Activated T-cell treated with anti-CD3 and anti-CD28 coated beads, Interleukin-2, amount 50 U/mL, for 4 hours (primary cell): ENCODE results near the gene GNA12. TPM values are rescaled to one million over a fixed set of nuclear protein-coding genes. Genes with fewer than 3 reads are reported as not detected.
"Not testable (repeated sequence)": the region's sequence is repeated elsewhere in the genome, so short reads cannot be mapped to it uniquely, and the experiment has no call there.

ENCODE experiments used
- ATAC-seq, 2 donors: fragments of 200-7000 bp; cut with Tn5 transposase; one replicate each; pipeline ENCODE4 v1.10.0; 2021
- DNase-seq: peaks from one replicate; pipeline ENCODE4 v3.0.0-alpha.2; 2020
- H3K27me3 Mint-ChIP-seq: one replicate; pipeline ENCODE4 v1.8.0; 2021; ENCODE audit warnings: low read depth, mixed read lengths
- H3K36me3 Mint-ChIP-seq: one replicate; pipeline ENCODE4 v1.8.0; 2022; ENCODE audit warnings: mixed read lengths; ENCODE audit not compliant: insufficient read depth
- H3K4me1 Mint-ChIP-seq: one replicate; pipeline ENCODE4 v1.8.0; 2021; ENCODE audit warnings: low read depth, mixed read lengths
- H3K4me3 Mint-ChIP-seq: one replicate; pipeline ENCODE4 v1.8.0; 2021; ENCODE audit warnings: mild to moderate bottlenecking, moderate library complexity, mixed read lengths
- H3K9me3 Mint-ChIP-seq: one replicate; pipeline ENCODE4 v1.8.0; 2021; ENCODE audit warnings: mixed read lengths
- total RNA-seq, 3 donors: library from RNA; stranded (reverse); gene quantifications; one replicate each; pipeline ENCODE4 v1.2.1, GENCODE V29; 2021

Gene GNA12
- total RNA-seq, 3 donors from 2014 or later, result 23.7 to 25.7 (median 25.0) TPM

GRCh38 chr7:2729893-2730716, 114.0 kb downstream of the GNA12 start:
- Mint-ChIP-seq H3K4me1 (peaks cover 7% of the 10 kb centered on the region), H3K27me3 (no peaks in the 10 kb centered on the region), H3K36me3 (peaks cover 33% of the 10 kb centered on the region), H3K9me3 (no peaks in the 10 kb centered on the region), H3K4me3 (no peak overlapping the region)
- ATAC-seq (no peak), DNase-seq (no peak)

- Mint-ChIP-seq H3K9me3 (no peaks in the 10 kb centered on the region), H3K36me3 (peaks cover 33% of the 10 kb centered on the region)
- no peak for DNase-seq
Measured at GRCh38 chr7:2729031-2729892, 114.8 kb downstream of the GNA12 start.

GRCh38 chr7:2728316-2729030, 115.6 kb downstream of the GNA12 start:
- H3K9me3 Mint-ChIP-seq, result no peaks in the 10 kb centered on the region
- peaks cover 3% of the 10 kb centered on the region for H3K4me1 Mint-ChIP-seq
- peaks cover 33% of the 10 kb centered on the region for H3K36me3 Mint-ChIP-seq
- DNase-seq, result no peak
- no peak overlapping the region for H3K4me3 Mint-ChIP-seq
- ATAC-seq, result no peak
- no peaks in the 10 kb centered on the region for H3K27me3 Mint-ChIP-seq

More at GRCh38 chr7:2729031-2729892, 114.8 kb downstream of the GNA12 start:
- no peak for ATAC-seq
- no peaks in the 10 kb centered on the region for H3K27me3 Mint-ChIP-seq
- H3K4me3 Mint-ChIP-seq, result no peak overlapping the region
- H3K4me1 Mint-ChIP-seq, result peaks cover 4% of the 10 kb centered on the region

GRCh38 chr7:2727206-2727605, 116.9 kb downstream of the GNA12 start:
- H3K4me3 Mint-ChIP-seq, H3K27me3 Mint-ChIP-seq, ATAC-seq, DNase-seq, H3K9me3 Mint-ChIP-seq, H3K4me1 Mint-ChIP-seq: not testable (repeated sequence)
- H3K36me3 Mint-ChIP-seq, result peaks cover 30% of the 10 kb centered on the region

GRCh38 chr7:2726316-2727018, 117.6 kb downstream of the GNA12 start:
- Mint-ChIP-seq H3K36me3 (peaks cover 25% of the 10 kb centered on the region), H3K4me3 (no peak overlapping the region), H3K27me3 (no peaks in the 10 kb centered on the region), H3K9me3 (no peaks in the 10 kb centered on the region), H3K4me1 (no peaks in the 10 kb centered on the region)
- DNase-seq (no peak), ATAC-seq (no peak)

- Mint-ChIP-seq H3K27me3 (no peaks in the 10 kb centered on the region), H3K4me1 (peaks cover 6% of the 10 kb centered on the region), H3K4me3 (no peak overlapping the region), H3K36me3 (peaks cover 18% of the 10 kb centered on the region), H3K9me3 (no peaks in the 10 kb centered on the region)
- DNase-seq (no peak), ATAC-seq (no peak)
Measured at GRCh38 chr7:2725178-2726105, 118.7 kb downstream of the GNA12 start.

GRCh38 chr7:2724453-2725177, 119.5 kb downstream of the GNA12 start:
- no peaks in the 10 kb centered on the region for H3K27me3 Mint-ChIP-seq
- no peak overlapping the region for H3K4me3 Mint-ChIP-seq
- peaks cover 12% of the 10 kb centered on the region for H3K36me3 Mint-ChIP-seq
- peaks cover 12% of the 10 kb centered on the region for H3K4me1 Mint-ChIP-seq
- no peak for ATAC-seq
- no peak for DNase-seq
- H3K9me3 Mint-ChIP-seq, result no peaks in the 10 kb centered on the region

GRCh38 chr7:2724036-2724435, 120.1 kb downstream of the GNA12 start:
- not testable (repeated sequence) for DNase-seq, H3K27me3 Mint-ChIP-seq

GRCh38 chr7:2723138-2723850, 120.8 kb downstream of the GNA12 start:
- no peak for DNase-seq
- peaks cover 23% of the 10 kb centered on the region for H3K4me1 Mint-ChIP-seq
- no peaks in the 10 kb centered on the region for H3K27me3 Mint-ChIP-seq
- H3K36me3 Mint-ChIP-seq, result peaks cover 11% of the 10 kb centered on the region
- ATAC-seq, result no peak
- H3K4me3 Mint-ChIP-seq, result no peak overlapping the region
- no peaks in the 10 kb centered on the region for H3K9me3 Mint-ChIP-seq

More at GRCh38 chr7:2724036-2724435, 120.1 kb downstream of the GNA12 start:
- H3K36me3 Mint-ChIP-seq, result peaks cover 11% of the 10 kb centered on the region
- H3K9me3 Mint-ChIP-seq, ATAC-seq, H3K4me3 Mint-ChIP-seq: not testable (repeated sequence)
- H3K4me1 Mint-ChIP-seq, result peaks cover 15% of the 10 kb centered on the region

- H3K9me3 Mint-ChIP-seq, result no peaks in the 10 kb centered on the region
- ATAC-seq (no peak), DNase-seq (no peak)
- no peaks in the 10 kb centered on the region for H3K27me3 Mint-ChIP-seq
- H3K4me3 Mint-ChIP-seq, result no peak overlapping the region
- peaks cover 30% of the 10 kb centered on the region for H3K4me1 Mint-ChIP-seq
- peaks cover 9% of the 10 kb centered on the region for H3K36me3 Mint-ChIP-seq
Measured at GRCh38 chr7:2722591-2722990, 121.5 kb downstream of the GNA12 start.

GRCh38 chr7:2721842-2722241, 122.3 kb downstream of the GNA12 start:
- Mint-ChIP-seq H3K36me3 (peaks cover 8% of the 10 kb centered on the region), H3K4me3 (no peak overlapping the region), H3K27me3 (no peaks in the 10 kb centered on the region), H3K9me3 (no peaks in the 10 kb centered on the region), H3K4me1 (peaks cover 37% of the 10 kb centered on the region)
- ATAC-seq (no peak), DNase-seq (no peak)

- Mint-ChIP-seq H3K9me3 (no peaks in the 10 kb centered on the region), H3K4me1 (peaks cover 54% of the 10 kb centered on the region), H3K4me3 (no peak overlapping the region), H3K27me3 (no peaks in the 10 kb centered on the region), H3K36me3 (peaks cover 2% of the 10 kb centered on the region)
- peak in 1 of 2 donors; percentile 8 for ATAC-seq
- DNase-seq, result no peak
Measured at GRCh38 chr7:2720024-2720423, 124.1 kb downstream of the GNA12 start.
